Measurements from ENCODE around the gene EPHA6. TPM values are rescaled to one million over a fixed set of nuclear protein-coding genes. Genes with fewer than 3 reads are reported as not detected.

The EPHA6 gene
- total and polyA plus RNA-seq, 2 donors (not counting 3 experiments of a cell fraction or from before 2014, with no cell fraction given): not detected

DNA sequence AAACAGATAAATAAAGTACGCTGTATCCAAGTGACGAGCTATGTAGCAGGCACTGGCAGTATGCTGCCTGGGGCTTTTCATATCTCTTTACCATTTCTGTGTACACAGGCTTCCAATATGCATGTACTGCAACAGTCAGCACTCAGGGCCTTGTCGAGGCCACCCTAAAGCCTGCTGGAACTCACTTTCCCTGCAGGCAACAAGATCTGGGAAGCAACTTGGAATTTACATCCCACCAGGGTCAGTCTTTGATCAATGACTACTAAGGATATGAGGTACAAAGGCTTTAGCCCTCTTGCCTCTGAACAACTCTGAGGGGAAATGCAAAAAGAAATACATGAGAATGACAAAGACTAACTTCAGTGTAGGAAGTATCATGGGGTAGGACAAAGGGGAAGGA lies 848.4 kb downstream of the EPHA6 start:
- POLR2A ChIA-PET: no interaction called here
- no peaks in the 10 kb centered on the region for H3K36me3 ChIP-seq (ENCODE audit: control insufficient read depth in 2 of 2, extremely low read depth in 1 of 2, insufficient read depth in 2 of 2, low read length in 2 of 2)
- no peaks in the 10 kb centered on the region for H3K4me1 ChIP-seq (ENCODE audit: control insufficient read depth, extremely low read depth, insufficient read depth, low read length)
- intact Hi-C loops (cut with micrococcal nuclease): no loop called here
- CTCF ChIA-PET: no interaction called here
- no peaks in the 10 kb centered on the region for H3K79me2 ChIP-seq (ENCODE audit: control insufficient read depth, insufficient read depth, low read length)
- H3K9ac ChIP-seq (replicated peaks; ENCODE audit: extremely low read depth, insufficient read depth, low read length): no peak overlapping the region
- TF ChIP-seq FOS (IDR thresholded peaks at IDR 0.05; ENCODE audit: borderline replicate concordance, insufficient read depth, low read length) (no peak), POLR2AphosphoS5 (IDR thresholded peaks at IDR 0.05; ENCODE audit: insufficient read depth, low read depth, low read length) (no peak), POLR2A (IDR thresholded peaks at IDR 0.05; ENCODE audit: low read depth, low read length) (no peak), GATA2 (IDR thresholded peaks at IDR 0.05; ENCODE audit: insufficient read depth, insufficient read length, low read depth, low read length) (no peak), MYC (IDR thresholded peaks at IDR 0.05; ENCODE audit: low read depth, low read length) (no peak), EZH2 (IDR thresholded peaks at IDR 0.05; ENCODE audit: borderline replicate concordance, low read depth, low read length, severe bottlenecking) (no peak), JUN (IDR thresholded peaks at IDR 0.05; ENCODE audit: borderline replicate concordance, insufficient read depth, insufficient read length, low read depth) (no peak)
- TF ChIP-seq, protein P1, sequence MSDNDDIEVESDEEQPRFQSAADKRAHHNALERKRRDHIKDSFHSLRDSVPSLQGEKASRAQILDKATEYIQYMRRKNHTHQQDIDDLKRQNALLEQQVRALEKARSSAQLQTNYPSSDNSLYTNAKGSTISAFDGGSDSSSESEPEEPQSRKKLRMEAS (IDR thresholded peaks at IDR 0.05; ENCODE audit: insufficient read depth, insufficient read length): no peak
- TF ChIP-seq, protein P2, sequence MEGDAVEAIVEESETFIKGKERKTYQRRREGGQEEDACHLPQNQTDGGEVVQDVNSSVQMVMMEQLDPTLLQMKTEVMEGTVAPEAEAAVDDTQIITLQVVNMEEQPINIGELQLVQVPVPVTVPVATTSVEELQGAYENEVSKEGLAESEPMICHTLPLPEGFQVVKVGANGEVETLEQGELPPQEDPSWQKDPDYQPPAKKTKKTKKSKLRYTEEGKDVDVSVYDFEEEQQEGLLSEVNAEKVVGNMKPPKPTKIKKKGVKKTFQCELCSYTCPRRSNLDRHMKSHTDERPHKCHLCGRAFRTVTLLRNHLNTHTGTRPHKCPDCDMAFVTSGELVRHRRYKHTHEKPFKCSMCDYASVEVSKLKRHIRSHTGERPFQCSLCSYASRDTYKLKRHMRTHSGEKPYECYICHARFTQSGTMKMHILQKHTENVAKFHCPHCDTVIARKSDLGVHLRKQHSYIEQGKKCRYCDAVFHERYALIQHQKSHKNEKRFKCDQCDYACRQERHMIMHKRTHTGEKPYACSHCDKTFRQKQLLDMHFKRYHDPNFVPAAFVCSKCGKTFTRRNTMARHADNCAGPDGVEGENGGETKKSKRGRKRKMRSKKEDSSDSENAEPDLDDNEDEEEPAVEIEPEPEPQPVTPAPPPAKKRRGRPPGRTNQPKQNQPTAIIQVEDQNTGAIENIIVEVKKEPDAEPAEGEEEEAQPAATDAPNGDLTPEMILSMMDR (IDR thresholded peaks at IDR 0.05; ENCODE audit: extremely low read depth in 1 of 2, insufficient read depth in 1 of 2, low read depth in 1 of 2, low read length in 2 of 2): no peak
- no TSS peak for BruUV-seq (replicated peaks)
- H3K27me3 ChIP-seq (ENCODE audit: control insufficient read depth in 2 of 2, insufficient read depth in 2 of 2, low read length in 2 of 2): no peaks in the 10 kb centered on the region
- H3K4me3 ChIP-seq (replicated peaks in 1 of 3; ENCODE audit: insufficient read depth in 1 of 3, low read depth in 1 of 3, low read length in 3 of 3): no peak overlapping the region
- H3K27ac ChIP-seq (ENCODE audit: insufficient read depth, low read depth, low read length): no peak overlapping the region
- no peak overlapping the region for H2AFZ ChIP-seq (ENCODE audit: low read depth, low read length)
- H4K20me1 ChIP-seq (replicated peaks; ENCODE audit: control insufficient read depth, extremely low read depth, insufficient read depth, low read length): no peaks in the 10 kb centered on the region
- DNase-seq (ENCODE audit: low read depth, low spot score) (no peak), FAIRE-seq (no peak)
- no peaks in the 10 kb centered on the region for H3K9me3 ChIP-seq (replicated peaks; ENCODE audit: control insufficient read depth, insufficient read depth, low read length)
- dilution Hi-C loops (cut with MboI; ENCODE audit: extremely low pct_ligation_motif_present, low sequenced_read_pairs): no loop called here
- H3K4me2 ChIP-seq (ENCODE audit: insufficient read depth, low read length): no peak overlapping the region
- H3K9me1 ChIP-seq (replicated peaks; ENCODE audit: control insufficient read depth, extremely low read depth, insufficient read depth, low read length): no peaks in the 10 kb centered on the region

Measured in endothelial cell of umbilical vein (primary cell).